CD4-positive, alpha-beta T cell treated with Interleukin-15 for 4 hours (primary cell): Measurements from ENCODE around the gene MRS2.
"Not testable (repeated sequence)": the region's sequence is repeated elsewhere in the genome, so short reads cannot be mapped to it uniquely, and the experiment has no call there.

Experiments used
- DNase-seq: peaks from one replicate; pipeline ENCODE4 v3.0.0-alpha.2; 2020; ENCODE audit warnings: low spot score

The MRS2 gene

DNA sequence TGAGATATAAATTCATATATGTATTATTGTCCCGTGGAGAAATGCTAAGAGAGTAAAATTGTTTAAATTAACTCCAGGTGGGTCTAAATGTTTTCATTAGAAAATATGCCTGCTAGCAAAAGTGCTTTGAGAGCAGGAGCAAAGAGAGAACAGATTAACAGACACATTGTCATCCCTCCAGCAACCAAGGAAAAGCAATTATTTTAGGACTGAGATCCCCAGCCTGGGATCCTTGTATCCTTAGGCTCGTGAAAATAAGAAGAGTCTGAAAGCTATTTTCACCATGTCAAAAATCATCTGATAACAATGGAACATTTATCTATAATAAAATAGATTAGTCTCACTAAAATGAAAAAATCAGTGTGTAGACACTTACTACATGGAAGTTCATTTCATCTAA lies 11.5 kb upstream of the MRS2 start:
- DNase-seq = no peak

DNA sequence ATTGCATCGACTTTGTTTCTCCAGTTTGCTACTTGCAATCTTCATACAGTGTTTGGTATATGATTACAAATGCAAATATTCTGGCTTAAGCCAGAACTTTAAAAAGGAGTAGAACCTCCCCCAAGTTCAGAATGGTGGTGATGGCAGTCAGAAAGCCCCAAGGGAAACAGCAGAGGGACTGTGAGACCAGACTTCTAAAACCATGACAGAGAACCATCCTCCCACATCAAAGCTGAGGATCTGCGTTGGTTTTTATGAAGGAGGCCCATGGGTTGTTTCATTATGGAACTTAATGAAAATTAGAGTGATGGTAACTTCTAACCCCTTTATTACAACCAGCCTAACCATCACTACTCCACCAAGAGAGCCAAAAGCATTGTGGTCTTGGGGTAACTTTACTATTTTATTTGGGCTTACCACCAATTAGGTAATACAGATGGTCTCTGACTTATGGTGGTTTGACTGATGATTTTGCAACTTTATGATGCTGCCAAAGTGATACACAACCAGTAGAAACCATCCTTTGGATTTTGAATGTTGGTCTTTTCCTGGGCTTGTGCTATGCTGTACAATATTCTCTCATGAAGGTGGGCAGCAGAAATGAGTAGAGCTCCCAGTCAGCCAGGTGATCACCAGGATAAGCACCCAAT lies 10.9 kb upstream of the MRS2 start:
- DNase-seq = no peak

- no peak for DNase-seq
Observed at GRCh38 chr6:24394061-24394779, 8.5 kb upstream of the MRS2 start.

DNA sequence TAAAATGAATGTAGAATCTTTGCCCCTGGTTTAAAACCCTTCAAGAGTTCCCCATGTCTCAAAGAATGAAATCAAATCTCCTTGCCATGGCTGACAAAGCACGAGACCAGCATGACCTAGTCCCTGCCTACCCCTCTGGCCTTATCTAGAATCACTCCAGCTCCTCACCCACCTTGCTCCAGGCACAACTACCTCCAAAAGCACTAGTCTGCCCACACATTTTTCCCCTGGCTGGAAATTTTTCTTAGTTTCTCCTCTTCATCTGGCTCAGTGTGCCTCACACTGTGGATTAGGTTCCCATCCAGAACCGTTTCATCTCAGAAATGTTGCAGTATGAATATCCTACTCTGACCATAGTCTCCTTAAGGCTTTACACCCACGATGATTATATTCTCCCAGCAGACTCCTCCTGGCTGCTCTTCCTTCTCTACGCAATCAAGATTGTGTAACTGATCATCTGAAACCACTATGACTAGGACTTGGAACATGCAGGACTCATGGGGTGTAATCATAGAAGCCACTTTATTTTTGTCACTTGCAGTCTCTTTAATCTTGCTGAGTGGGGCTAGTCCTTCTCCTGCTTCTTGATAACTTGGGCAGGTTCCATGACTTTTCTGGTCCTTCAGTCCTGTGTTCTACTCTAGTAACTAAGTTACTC lies 7.8 kb upstream of the MRS2 start:
- DNase-seq = no peak

- no peak for DNase-seq
Observed at GRCh38 chr6:24396824-24397223, 5.9 kb upstream of the MRS2 start.

GRCh38 chr6:24397631-24398030 lies 5.1 kb upstream of the MRS2 start:
- no peak for DNase-seq

DNA sequence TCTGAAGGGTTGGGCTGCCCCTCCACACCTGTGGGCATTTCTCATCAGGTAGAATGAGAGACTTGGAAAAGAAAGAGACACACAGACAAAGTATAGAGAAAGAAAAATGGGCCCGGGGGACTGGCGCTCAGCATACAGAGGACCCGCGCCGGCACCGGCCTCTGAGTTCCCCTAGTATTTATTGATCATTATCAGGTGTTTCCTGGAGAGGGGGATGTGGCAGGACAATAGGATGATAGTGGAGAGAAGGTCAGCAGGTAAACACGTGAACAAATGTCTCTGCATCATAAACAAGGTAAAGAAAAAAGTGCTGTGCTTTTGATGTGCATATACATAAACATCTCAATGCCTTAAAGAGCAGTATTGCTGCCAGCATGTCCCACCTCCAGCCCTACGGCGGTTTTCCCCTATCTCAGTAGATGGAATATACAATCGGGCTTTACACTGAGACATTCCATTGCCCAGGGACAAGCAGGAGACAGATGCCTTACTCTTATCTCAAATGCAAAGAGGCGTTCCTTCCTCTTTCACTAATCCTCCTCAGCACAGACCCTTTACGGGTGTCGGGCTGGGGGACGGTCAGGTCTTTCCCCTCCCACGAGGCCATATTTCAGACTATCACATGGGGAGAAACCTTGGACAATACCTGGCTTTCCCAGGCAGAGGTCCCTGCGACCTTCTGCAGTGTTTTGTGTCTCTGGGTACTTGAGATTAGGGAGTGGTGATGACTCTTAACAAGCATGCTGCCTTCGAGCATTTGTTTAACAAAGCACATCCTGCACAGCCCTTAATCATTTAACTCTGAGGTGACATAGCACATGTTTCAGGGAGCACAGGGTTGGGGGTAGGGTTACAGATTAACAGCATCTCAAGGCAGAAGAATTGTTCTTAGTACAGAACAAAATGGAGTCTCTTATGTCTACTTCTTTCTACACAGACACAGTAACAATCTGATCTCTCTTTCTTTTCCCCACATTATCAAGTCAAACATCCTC lies 2.4 kb upstream of the MRS2 start:
- DNase-seq = not testable (repeated sequence)

DNA sequence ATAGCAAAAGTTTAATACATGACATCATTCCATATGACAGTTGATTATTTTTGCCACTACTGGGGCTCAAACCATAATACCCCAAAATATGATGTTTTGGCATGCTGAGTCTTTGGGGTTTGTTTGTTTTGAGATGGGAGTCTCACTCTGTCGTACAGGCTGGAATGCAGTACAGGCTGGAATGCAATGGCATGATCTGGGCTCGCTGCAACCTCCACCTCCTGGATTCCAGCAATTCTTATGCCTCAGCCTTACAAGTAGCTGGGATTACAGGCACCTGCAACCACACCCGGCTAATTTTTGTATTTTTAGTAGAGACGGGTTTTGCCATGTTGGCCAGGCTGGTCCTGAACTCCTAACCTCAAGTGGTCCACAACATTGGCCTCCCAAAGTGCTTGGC lies 1.3 kb upstream of the MRS2 start:
- no peak for DNase-seq

DNA sequence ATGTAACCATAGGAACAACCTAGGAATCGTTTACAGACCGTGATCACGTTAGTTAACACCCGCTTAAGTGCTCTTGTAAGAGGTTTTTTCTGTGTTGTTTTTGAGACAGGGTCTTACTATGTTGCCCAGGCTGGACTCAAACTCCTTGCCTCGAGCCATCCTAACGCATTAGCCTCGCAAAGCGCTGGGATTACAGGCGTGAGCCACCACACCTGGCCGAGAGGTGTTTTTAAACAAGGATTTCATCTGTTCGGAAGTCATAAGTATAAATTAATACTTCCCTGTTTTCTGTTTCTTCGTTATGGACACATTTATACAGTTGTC lies 727 bp downstream of the MRS2 start:
- no peak for DNase-seq

- no peak for DNase-seq
Observed at GRCh38 chr6:24405262-24405661, 2.5 kb downstream of the MRS2 start.

DNA sequence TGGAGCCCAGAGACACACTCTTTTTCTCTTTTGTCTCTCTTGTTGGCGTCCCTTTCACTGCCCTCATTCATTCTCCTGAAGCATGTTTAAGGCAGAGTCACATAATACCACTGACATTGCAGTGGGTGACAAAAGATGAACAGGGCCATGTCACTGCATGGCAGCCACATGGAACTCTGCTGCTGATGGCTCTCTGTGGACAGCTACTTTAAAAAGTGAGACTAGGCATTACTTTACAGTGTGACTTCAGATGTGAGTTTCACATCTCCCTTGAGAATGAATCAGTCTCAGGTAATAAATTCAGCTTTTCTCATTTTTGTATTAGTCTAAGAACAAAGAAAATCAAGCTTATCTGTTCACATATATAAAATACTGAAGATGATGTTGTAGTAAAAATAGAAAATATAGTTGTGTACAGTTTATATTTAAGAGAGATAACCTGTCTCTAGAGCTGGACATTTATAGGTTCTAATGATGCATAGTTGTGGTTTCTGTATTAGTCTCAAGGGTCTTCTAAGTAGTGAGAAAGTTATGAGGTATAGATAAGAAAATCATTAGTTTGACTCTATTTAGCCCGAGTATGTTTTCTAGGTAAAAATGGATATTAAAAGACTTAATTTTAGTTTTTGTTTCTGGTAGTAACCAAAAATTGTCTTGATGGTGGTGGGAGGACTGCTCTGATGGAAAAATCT lies 6.1 kb downstream of the MRS2 start:
- DNase-seq = no peak

GRCh38 chr6:24410622-24411021 lies 7.9 kb downstream of the MRS2 start:
- DNase-seq = no peak

GRCh38 chr6:24412294-24412693 lies 9.6 kb downstream of the MRS2 start:
- no peak for DNase-seq

DNA sequence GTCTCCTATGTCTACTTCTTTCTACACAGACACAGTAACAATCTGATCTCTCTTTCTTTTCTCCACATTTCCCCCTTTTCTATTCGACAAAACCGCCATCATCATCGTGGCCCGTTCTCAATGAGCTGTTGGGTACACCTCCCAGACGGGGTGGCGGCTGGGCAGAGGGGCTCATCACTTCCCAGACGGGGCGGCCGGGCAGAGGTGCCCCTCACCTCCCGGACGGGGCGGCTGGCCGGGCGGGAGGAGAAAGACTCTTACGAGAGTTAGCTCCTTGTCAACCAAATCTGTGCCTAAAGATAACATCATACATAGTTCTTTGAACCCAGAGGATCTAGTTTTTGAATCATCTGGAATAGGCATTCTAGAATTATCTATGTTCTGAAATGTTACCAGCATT lies 11.8 kb downstream of the MRS2 start:
- DNase-seq = not testable (repeated sequence)

- DNase-seq = no peak
Observed at GRCh38 chr6:24415753-24416152, 13.0 kb downstream of the MRS2 start.

DNA sequence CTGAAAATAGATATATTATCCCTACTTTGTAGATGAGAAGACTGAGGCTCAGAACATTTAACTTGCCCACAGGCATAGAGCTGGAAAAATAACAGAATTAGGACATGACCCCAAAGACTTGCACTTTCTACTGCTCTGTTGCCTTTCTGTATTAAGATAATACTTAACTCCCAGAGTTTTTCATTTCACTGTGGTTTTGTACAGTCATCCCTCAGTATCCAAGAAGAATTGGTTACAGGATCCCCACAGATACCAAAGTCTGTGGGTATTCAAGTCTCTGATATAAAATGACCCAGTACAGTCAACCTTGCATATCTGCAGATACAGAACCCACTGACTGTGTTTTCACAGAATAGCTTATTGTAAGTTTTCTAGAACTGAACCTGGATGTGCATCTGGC lies 16.8 kb downstream of the MRS2 start:
- no peak for DNase-seq

- no peak for DNase-seq
Observed at GRCh38 chr6:24425091-24425490, 22.4 kb downstream of the MRS2 start.

DNA sequence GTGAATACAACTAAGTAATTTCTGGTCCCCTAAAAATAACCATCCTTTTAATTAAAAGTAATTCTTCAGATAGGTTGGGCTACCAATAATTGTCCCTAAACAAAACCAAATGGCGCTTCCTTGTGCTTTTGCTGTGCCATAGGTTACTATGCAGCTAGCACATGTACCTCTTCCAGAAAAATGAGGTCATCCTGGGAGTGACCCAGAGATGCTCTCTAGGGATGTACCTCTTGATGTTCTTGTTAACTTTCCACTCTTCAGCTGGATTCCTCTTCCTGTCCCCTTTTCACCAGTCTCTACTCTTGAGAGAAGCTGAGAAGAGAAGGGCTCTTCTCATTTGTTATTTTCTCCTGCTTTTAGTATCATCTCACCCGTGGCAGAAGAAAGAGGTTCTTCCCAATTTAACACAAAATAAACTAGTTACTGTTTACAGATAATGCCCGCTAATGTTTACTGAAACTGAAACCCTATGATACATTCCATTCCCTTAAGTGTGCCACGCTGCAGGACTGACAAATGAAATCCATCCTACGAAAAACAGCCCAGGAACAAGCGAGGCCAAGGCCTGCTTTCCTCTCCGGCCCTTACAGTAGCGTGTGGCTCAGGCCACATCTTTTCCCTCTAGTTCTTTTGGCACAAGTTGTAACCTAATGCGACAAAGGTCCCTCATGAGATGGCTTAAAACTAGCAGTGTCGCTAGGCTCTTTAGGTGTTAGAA lies 24.2 kb downstream of the MRS2 start:
- no peak for DNase-seq

GRCh38 chr6:24428615-24429014 lies 25.9 kb downstream of the MRS2 start:
- DNase-seq = no peak

GRCh38 chr6:24429146-24429545 lies 26.4 kb downstream of the MRS2 start:
- DNase-seq = no peak

- DNase-seq = no peak
Observed at GRCh38 chr6:24430086-24430485, 27.4 kb downstream of the MRS2 start.
